ENCODE data around the gene ZNF200. TPM values are rescaled to one million over a fixed set of nuclear protein-coding genes. Genes with fewer than 3 reads are reported as not detected.
"Not testable (repeated sequence)": the region's sequence is repeated elsewhere in the genome, so short reads cannot be mapped to it uniquely, and the experiment has no call there.

The ZNF200 gene
- total and polyA plus RNA-seq, 7 experiments from 2014 or later: 4.8 to 33.3 (median 16.6) TPM

GRCh38 chr16:3205939-3206338, 29.0 kb downstream of the ZNF200 start:
- H3K27ac ChIP-seq (ENCODE audit: low read depth, low read length); intact Hi-C loops (cut with micrococcal nuclease); H3K4me3 ChIP-seq (ENCODE audit: low read length); H3K4me1 Mint-ChIP-seq; CTCF ChIA-PET; DNase-seq; H3K36me3 ChIP-seq (ENCODE audit: control insufficient read depth in 2 of 3, insufficient read depth in 3 of 3, low read length in 3 of 3); H3K27me3 Mint-ChIP-seq; ATAC-seq; H3K27me3 ChIP-seq (ENCODE audit: control insufficient read depth in 2 of 2, insufficient read depth in 2 of 2, low read length in 2 of 2); H3K4me1 ChIP-seq (ENCODE audit: control insufficient read depth in 2 of 2, insufficient read depth in 2 of 2, low read length in 2 of 2); H3K4me3 Mint-ChIP-seq: not testable (repeated sequence)
- H3K27ac Mint-ChIP-seq: peak overlapping the region in 1 of 9 donors; percentile 61
- H3K9me3 Mint-ChIP-seq: peaks cover 0 to 28% (median 18%) of the 10 kb centered on the region in 11 donors
- POLR2A ChIA-PET: interaction anchor here (0.7 to 1.7 kb wide), 2 partner anchors 29 to 44 kb away, joined by 3 read pairs; partner anchors contain the start of gene ZNF200
- H3K9me3 ChIP-seq (ENCODE audit: control insufficient read depth in 2 of 3, low read length in 3 of 3): peaks cover 0 to 16% (median 0%) of the 10 kb centered on the region in 3 experiments
- peaks cover 4 to 15% (median 11%) of the 10 kb centered on the region in 5 donors for H3K36me3 Mint-ChIP-seq

- Mint-ChIP-seq H3K36me3 (peaks cover 4 to 15% (median 7%) of the 10 kb centered on the region in 5 donors), H3K4me1 (peaks cover 0 to 5% (median 0%) of the 10 kb centered on the region in 7 donors), H3K9me3 (peaks cover 0 to 25% (median 14%) of the 10 kb centered on the region in 11 donors), H3K4me3 (no peak overlapping the region), H3K27me3 (peaks cover 0 to 13% (median 6%) of the 10 kb centered on the region in 5 donors), H3K27ac (no peak overlapping the region)
- intact Hi-C loops (cut with micrococcal nuclease): no loop called here
- H3K27ac ChIP-seq (ENCODE audit: low read depth, low read length): no peak overlapping the region
- peaks cover 0 to 16% (median 0%) of the 10 kb centered on the region in 3 experiments for H3K9me3 ChIP-seq (ENCODE audit: control insufficient read depth in 2 of 3, low read length in 3 of 3)
- no peaks in the 10 kb centered on the region for H3K4me1 ChIP-seq (ENCODE audit: control insufficient read depth in 2 of 2, insufficient read depth in 2 of 2, low read length in 2 of 2)
- no peak overlapping the region for H3K4me3 ChIP-seq (ENCODE audit: low read length)
- no peak for DNase-seq
- H3K36me3 ChIP-seq (ENCODE audit: control insufficient read depth in 2 of 3, insufficient read depth in 3 of 3, low read length in 3 of 3): no peaks in the 10 kb centered on the region
- no peaks in the 10 kb centered on the region for H3K27me3 ChIP-seq (ENCODE audit: control insufficient read depth in 2 of 2, insufficient read depth in 2 of 2, low read length in 2 of 2)
- ChIA-PET CTCF (interaction anchor here (1.3 kb wide), 1 partner anchor 8 kb away, joined by 3 read pairs; no protein-coding TSS in a partner anchor), POLR2A (interaction anchor here (1.2 to 1.7 kb wide), 3 partner anchors 12 to 80 kb away, joined by 3 to 5 read pairs (median 5); no protein-coding TSS in a partner anchor)
- ATAC-seq: no peak
Observed at GRCh38 chr16:3202903-3203539, 31.9 kb downstream of the ZNF200 start.

- peaks cover 0 to 8% (median 4%) of the 10 kb centered on the region in 5 donors for H3K36me3 Mint-ChIP-seq
- H3K4me1 Mint-ChIP-seq: peaks cover 0 to 10% (median 9%) of the 10 kb centered on the region in 7 donors
- CTCF ChIA-PET: no interaction called here
- H3K27ac ChIP-seq (ENCODE audit: low read depth, low read length): no peak overlapping the region
- H3K9me3 ChIP-seq (ENCODE audit: control insufficient read depth in 2 of 3, low read length in 3 of 3): no peaks in the 10 kb centered on the region
- no peak overlapping the region for H3K27ac Mint-ChIP-seq
- H3K4me3 Mint-ChIP-seq: peak overlapping the region in 1 of 10 donors; percentile 46
- no peaks in the 10 kb centered on the region for H3K36me3 ChIP-seq (ENCODE audit: control insufficient read depth in 2 of 3, insufficient read depth in 3 of 3, low read length in 3 of 3)
- no peak overlapping the region for H3K4me3 ChIP-seq (ENCODE audit: low read length)
- H3K27me3 Mint-ChIP-seq: peaks cover 17 to 35% (median 29%) of the 10 kb centered on the region in 5 donors
- ATAC-seq: no peak
- H3K27me3 ChIP-seq (ENCODE audit: control insufficient read depth in 2 of 2, insufficient read depth in 2 of 2, low read length in 2 of 2): peaks cover 9 to 17% of the 10 kb centered on the region in 2 donors
- H3K9me3 Mint-ChIP-seq: peaks cover 0 to 9% (median 0%) of the 10 kb centered on the region in 11 donors
- H3K4me1 ChIP-seq (ENCODE audit: control insufficient read depth in 2 of 2, insufficient read depth in 2 of 2, low read length in 2 of 2): no peaks in the 10 kb centered on the region
- DNase-seq: no peak
- POLR2A ChIA-PET: interaction anchor here (0.7 to 1.2 kb wide), 6 partner anchors 9 to 127 kb away, joined by 3 to 6 read pairs (median 4); partner anchors contain the start of genes TIGD7 and ZNF75A
- intact Hi-C loops (cut with micrococcal nuclease): no loop called here
Observed at GRCh38 chr16:3198334-3199072, 36.5 kb downstream of the ZNF200 start.

- intact Hi-C loops (cut with micrococcal nuclease); CTCF ChIA-PET: not testable (repeated sequence)
- POLR2A ChIA-PET: interaction anchor here (1.0 kb wide), 1 partner anchor 10 kb away, joined by 4 read pairs; no protein-coding TSS in a partner anchor
Observed at GRCh38 chr16:3197694-3198333, 37.1 kb downstream of the ZNF200 start.

GRCh38 chr16:3195975-3196374, 39.0 kb downstream of the ZNF200 start:
- Mint-ChIP-seq H3K9me3 (peaks cover 0 to 14% (median 1%) of the 10 kb centered on the region in 11 donors), H3K27me3 (peaks cover 22 to 47% (median 42%) of the 10 kb centered on the region in 5 donors)
- intact Hi-C loops (cut with micrococcal nuclease): no loop called here

More at GRCh38 chr16:3197694-3198333, 37.1 kb downstream of the ZNF200 start:
- DNase-seq; H3K4me3 ChIP-seq (ENCODE audit: low read length); H3K4me1 ChIP-seq (ENCODE audit: control insufficient read depth in 2 of 2, insufficient read depth in 2 of 2, low read length in 2 of 2); H3K9me3 Mint-ChIP-seq; H3K9me3 ChIP-seq (ENCODE audit: control insufficient read depth in 2 of 3, low read length in 3 of 3); H3K36me3 ChIP-seq (ENCODE audit: control insufficient read depth in 2 of 3, insufficient read depth in 3 of 3, low read length in 3 of 3); ATAC-seq; H3K27ac ChIP-seq (ENCODE audit: low read depth, low read length); H3K36me3 Mint-ChIP-seq; H3K27ac Mint-ChIP-seq: not testable (repeated sequence)
- H3K27me3 ChIP-seq (ENCODE audit: control insufficient read depth in 2 of 2, insufficient read depth in 2 of 2, low read length in 2 of 2): peaks cover 13 to 23% of the 10 kb centered on the region in 2 donors
- Mint-ChIP-seq H3K27me3 (peaks cover 17 to 41% (median 29%) of the 10 kb centered on the region in 5 donors), H3K4me3 (peak overlapping the region in 1 of 10 donors; percentile 46), H3K4me1 (peaks cover 0 to 10% (median 9%) of the 10 kb centered on the region in 7 donors)

GRCh38 chr16:3194792-3195191, 40.2 kb downstream of the ZNF200 start:
- ChIA-PET CTCF (no interaction called here), POLR2A (no interaction called here)
- Histone ChIP-seq H3K4me1 (ENCODE audit: control insufficient read depth in 2 of 2, insufficient read depth in 2 of 2, low read length in 2 of 2) (peaks cover 4 to 7% of the 10 kb centered on the region in 2 donors), H3K36me3 (ENCODE audit: control insufficient read depth in 2 of 3, insufficient read depth in 3 of 3, low read length in 3 of 3) (no peaks in the 10 kb centered on the region), H3K27ac (ENCODE audit: low read depth, low read length) (no peak overlapping the region), H3K9me3 (ENCODE audit: control insufficient read depth in 2 of 3, low read length in 3 of 3) (no peaks in the 10 kb centered on the region), H3K27me3 (ENCODE audit: control insufficient read depth in 2 of 2, insufficient read depth in 2 of 2, low read length in 2 of 2) (peaks cover 24 to 37% of the 10 kb centered on the region in 2 donors), H3K4me3 (ENCODE audit: low read length) (no peak overlapping the region)
- Mint-ChIP-seq H3K4me1 (peaks cover 9 to 29% (median 19%) of the 10 kb centered on the region in 7 donors), H3K9me3 (peaks cover 0 to 18% (median 4%) of the 10 kb centered on the region in 11 donors), H3K27me3 (peaks cover 32 to 59% (median 50%) of the 10 kb centered on the region in 5 donors), H3K27ac (no peak overlapping the region), H3K36me3 (peaks cover 0 to 13% (median 4%) of the 10 kb centered on the region in 5 donors), H3K4me3 (no peak overlapping the region)
- no peak for ATAC-seq
- intact Hi-C loops (cut with micrococcal nuclease): no loop called here
- no peak for DNase-seq

More at GRCh38 chr16:3195975-3196374, 39.0 kb downstream of the ZNF200 start:
- peaks cover 21 to 32% of the 10 kb centered on the region in 2 donors for H3K27me3 ChIP-seq (ENCODE audit: control insufficient read depth in 2 of 2, insufficient read depth in 2 of 2, low read length in 2 of 2)
- H3K9me3 ChIP-seq (ENCODE audit: control insufficient read depth in 2 of 3, low read length in 3 of 3): no peaks in the 10 kb centered on the region
- ATAC-seq (no peak), DNase-seq (no peak)
- H3K27ac ChIP-seq (ENCODE audit: low read depth, low read length): no peak overlapping the region
- Mint-ChIP-seq H3K36me3 (peaks cover 0 to 10% (median 4%) of the 10 kb centered on the region in 5 donors), H3K4me1 (peaks cover 3 to 17% (median 14%) of the 10 kb centered on the region in 7 donors), H3K4me3 (no peak overlapping the region), H3K27ac (no peak overlapping the region)
- no peak overlapping the region for H3K4me3 ChIP-seq (ENCODE audit: low read length)
- ChIA-PET CTCF (no interaction called here), POLR2A (no interaction called here)
- H3K36me3 ChIP-seq (ENCODE audit: control insufficient read depth in 2 of 3, insufficient read depth in 3 of 3, low read length in 3 of 3): no peaks in the 10 kb centered on the region
- peaks cover 0 to 4% of the 10 kb centered on the region in 2 donors for H3K4me1 ChIP-seq (ENCODE audit: control insufficient read depth in 2 of 2, insufficient read depth in 2 of 2, low read length in 2 of 2)

Measured in naive thymus-derived CD4-positive, alpha-beta T cell (primary cell).